ENCODE measurements around the gene ENTPD8. TPM values are rescaled to one million over a fixed set of nuclear protein-coding genes. Genes with fewer than 3 reads are reported as not detected.

Gene ENTPD8
- total RNA-seq, 1 experiment from 2014 or later: 5.4 TPM

- Histone ChIP-seq H3K36me3 (ENCODE audit: low read depth) (no peaks in the 10 kb centered on the region), H3F3A (ENCODE audit: insufficient read depth, low read depth) (peaks cover 11% of the 10 kb centered on the region; the same call in 1 of the 2 replicates), H3K79me2 (ENCODE audit: low read depth) (no peaks in the 10 kb centered on the region), H3K9me3 (ENCODE audit: insufficient read depth, low read depth) (no peaks in the 10 kb centered on the region), H3K27me3 (ENCODE audit: insufficient read depth, low read depth) (no peaks in the 10 kb centered on the region), H3K4me1 (replicated peaks; ENCODE audit: insufficient read depth) (peaks cover 17% of the 10 kb centered on the region), H3K4me3 (no peak overlapping the region), H3K9me2 (ENCODE audit: insufficient read depth) (no peaks in the 10 kb centered on the region), H3K27ac (no peak overlapping the region), H3K4me2 (no peak overlapping the region), H2AFZ (no peak overlapping the region), H4K20me1 (ENCODE audit: insufficient read depth) (no peaks in the 10 kb centered on the region)
- CTCF ChIA-PET: no interaction called here
- DNase-seq: no peak
- BruUV-seq (replicated peaks): no TSS peak
- no peak for TF ChIP-seq EZH2 (IDR thresholded peaks at IDR 0.05; ENCODE audit: low read depth)
- TF ChIP-seq CTCF (conservative IDR thresholded peaks at IDR 0.05): no peak
- intact Hi-C loops (cut with micrococcal nuclease; ENCODE audit: unreplicated experiment): loop anchor here (10.0 kb wide), 1 partner anchor 182 kb away; the partner anchor contains the start of gene EHMT1
- POLR2A ChIA-PET (ENCODE audit: unreplicated experiment): interaction anchor here (0.6 kb wide), 1 partner anchor 193 kb away, joined by 19 read pairs; no protein-coding TSS in a partner anchor
Measured at GRCh38 chr9:137432687-137433348, 8.3 kb downstream of the ENTPD8 start.

GRCh38 chr9:137431416-137431931, 9.7 kb downstream of the ENTPD8 start:
- Histone ChIP-seq H3K9me3 (ENCODE audit: insufficient read depth, low read depth) (no peaks in the 10 kb centered on the region), H3K4me1 (replicated peaks; ENCODE audit: insufficient read depth) (peaks cover 11% of the 10 kb centered on the region), H3F3A (ENCODE audit: insufficient read depth, low read depth) (peaks cover 7% of the 10 kb centered on the region; the same call in 1 of the 2 replicates), H2AFZ (no peak overlapping the region), H3K4me2 (no peak overlapping the region), H3K79me2 (ENCODE audit: low read depth) (no peaks in the 10 kb centered on the region), H4K20me1 (ENCODE audit: insufficient read depth) (no peaks in the 10 kb centered on the region), H3K4me3 (no peak overlapping the region), H3K27me3 (ENCODE audit: insufficient read depth, low read depth) (no peaks in the 10 kb centered on the region), H3K9me2 (ENCODE audit: insufficient read depth) (no peaks in the 10 kb centered on the region), H3K27ac (no peak overlapping the region), H3K36me3 (ENCODE audit: low read depth) (no peaks in the 10 kb centered on the region)
- DNase-seq: no peak
- ChIA-PET POLR2A (ENCODE audit: unreplicated experiment) (no interaction called here), CTCF (no interaction called here)
- no TSS peak for BruUV-seq (replicated peaks)
- intact Hi-C loops (cut with micrococcal nuclease; ENCODE audit: unreplicated experiment): loop anchor here (10.0 kb wide), 1 partner anchor 183 kb away; the partner anchor contains the start of gene EHMT1
- TF ChIP-seq EZH2 (IDR thresholded peaks at IDR 0.05; ENCODE audit: low read depth): no peak
- TF ChIP-seq CTCF (conservative IDR thresholded peaks at IDR 0.05): no peak

GRCh38 chr9:137430723-137431415, 10.3 kb downstream of the ENTPD8 start:
- no peaks in the 10 kb centered on the region for H3K79me2 ChIP-seq (ENCODE audit: low read depth)
- ChIA-PET CTCF (no interaction called here), POLR2A (ENCODE audit: unreplicated experiment) (interaction anchor here (0.6 kb wide), 1 partner anchor 143 kb away, joined by 3 read pairs; no protein-coding TSS in a partner anchor)
- H3K9me2 ChIP-seq (ENCODE audit: insufficient read depth): no peaks in the 10 kb centered on the region
- no peaks in the 10 kb centered on the region for H3K27me3 ChIP-seq (ENCODE audit: insufficient read depth, low read depth)
- peaks cover 7% of the 10 kb centered on the region; the same call in 1 of the 2 replicates for H3F3A ChIP-seq (ENCODE audit: insufficient read depth, low read depth)
- H3K9me3 ChIP-seq (ENCODE audit: insufficient read depth, low read depth): no peaks in the 10 kb centered on the region
- BruUV-seq (replicated peaks): no TSS peak
- H3K27ac ChIP-seq: no peak overlapping the region
- TF ChIP-seq EZH2 (IDR thresholded peaks at IDR 0.05; ENCODE audit: low read depth): no peak
- no peak for TF ChIP-seq CTCF (conservative IDR thresholded peaks at IDR 0.05)
- H3K4me2 ChIP-seq: no peak overlapping the region
- H3K4me3 ChIP-seq: no peak overlapping the region
- intact Hi-C loops (cut with micrococcal nuclease; ENCODE audit: unreplicated experiment): loop anchor here (10.0 kb wide), 1 partner anchor 184 kb away; the partner anchor contains the start of gene EHMT1
- DNase-seq: no peak
- H3K4me1 ChIP-seq (replicated peaks; ENCODE audit: insufficient read depth): peaks cover 6% of the 10 kb centered on the region
- H3K36me3 ChIP-seq (ENCODE audit: low read depth): no peaks in the 10 kb centered on the region
- H2AFZ ChIP-seq: no peak overlapping the region
- H4K20me1 ChIP-seq (ENCODE audit: insufficient read depth): no peaks in the 10 kb centered on the region

Data from PC-9 (cell line).